ENCODE data around the gene GOLGA8M.
"Not testable (repeated sequence)": the region's sequence is repeated elsewhere in the genome, so short reads cannot be mapped to it uniquely, and the experiment has no call there.

GOLGA8M gene

GRCh38 chr15:28712270-28712669 lies at the start of gene GOLGA8M:
Gene GOLGA8M (minus strand): TSS chr15:28712421. CDS start chr15:28712323, 98 bp downstream.
- not testable (repeated sequence) for DNase-seq (ENCODE audit: low read depth in 2 of 2, low spot score in 1 of 2)

GRCh38 chr15:28742890-28743289 lies 30.7 kb upstream of the GOLGA8M start:
- DNase-seq (ENCODE audit: low read depth in 2 of 2, low spot score in 1 of 2) = not testable (repeated sequence)

- DNase-seq (ENCODE audit: low read depth in 2 of 2, low spot score in 1 of 2) = not testable (repeated sequence)
Measured at GRCh38 chr15:28738590-28739292, 26.5 kb upstream of the GOLGA8M start.

GRCh38 chr15:28738200-28738561 lies 26.0 kb upstream of the GOLGA8M start:
- not testable (repeated sequence) for DNase-seq (ENCODE audit: low read depth in 2 of 2, low spot score in 1 of 2)

- DNase-seq (ENCODE audit: low read depth in 2 of 2, low spot score in 1 of 2) = not testable (repeated sequence)
Measured at GRCh38 chr15:28737521-28738199, 25.4 kb upstream of the GOLGA8M start.

- not testable (repeated sequence) for DNase-seq (ENCODE audit: low read depth in 2 of 2, low spot score in 1 of 2)
Measured at GRCh38 chr15:28728061-28728460, 15.8 kb upstream of the GOLGA8M start.

GRCh38 chr15:28727026-28727425 lies 14.8 kb upstream of the GOLGA8M start:
- DNase-seq (ENCODE audit: low read depth in 2 of 2, low spot score in 1 of 2) = not testable (repeated sequence)

GRCh38 chr15:28726102-28726501 lies 13.9 kb upstream of the GOLGA8M start:
- no peak for DNase-seq (ENCODE audit: low read depth in 2 of 2, low spot score in 1 of 2)

GRCh38 chr15:28725556-28725955 lies 13.3 kb upstream of the GOLGA8M start:
- DNase-seq (ENCODE audit: low read depth in 2 of 2, low spot score in 1 of 2) = no peak

- DNase-seq (ENCODE audit: low read depth in 2 of 2, low spot score in 1 of 2) = not testable (repeated sequence)
Measured at GRCh38 chr15:28723986-28724385, 11.8 kb upstream of the GOLGA8M start.

- not testable (repeated sequence) for DNase-seq (ENCODE audit: low read depth in 2 of 2, low spot score in 1 of 2)
Measured at GRCh38 chr15:28719626-28720025, 7.4 kb upstream of the GOLGA8M start.

GRCh38 chr15:28718576-28718975 lies 6.4 kb upstream of the GOLGA8M start:
- not testable (repeated sequence) for DNase-seq (ENCODE audit: low read depth in 2 of 2, low spot score in 1 of 2)

- not testable (repeated sequence) for DNase-seq (ENCODE audit: low read depth in 2 of 2, low spot score in 1 of 2)
Measured at GRCh38 chr15:28714176-28714575, 2.0 kb upstream of the GOLGA8M start.

- not testable (repeated sequence) for DNase-seq (ENCODE audit: low read depth in 2 of 2, low spot score in 1 of 2)
Measured at GRCh38 chr15:28703927-28704326, 8.3 kb downstream of the GOLGA8M start.

GRCh38 chr15:28702427-28702826 lies 9.8 kb downstream of the GOLGA8M start:
- not testable (repeated sequence) for DNase-seq (ENCODE audit: low read depth in 2 of 2, low spot score in 1 of 2)

- not testable (repeated sequence) for DNase-seq (ENCODE audit: low read depth in 2 of 2, low spot score in 1 of 2)
Measured at GRCh38 chr15:28694006-28694751, 18.0 kb downstream of the GOLGA8M start.

GRCh38 chr15:28693021-28693420 lies 19.2 kb downstream of the GOLGA8M start:
- not testable (repeated sequence) for DNase-seq (ENCODE audit: low read depth in 2 of 2, low spot score in 1 of 2)

- DNase-seq (ENCODE audit: low read depth in 2 of 2, low spot score in 1 of 2) = not testable (repeated sequence)
Measured at GRCh38 chr15:28673533-28673932, 38.7 kb downstream of the GOLGA8M start.

- not testable (repeated sequence) for DNase-seq (ENCODE audit: low read depth in 2 of 2, low spot score in 1 of 2)
Measured at GRCh38 chr15:28672122-28672521, 40.1 kb downstream of the GOLGA8M start.

- DNase-seq (ENCODE audit: low read depth in 2 of 2, low spot score in 1 of 2) = not testable (repeated sequence)
Measured at GRCh38 chr15:28666402-28666801, 45.8 kb downstream of the GOLGA8M start.

GRCh38 chr15:28664575-28664974 lies 47.6 kb downstream of the GOLGA8M start:
- DNase-seq (ENCODE audit: low read depth in 2 of 2, low spot score in 1 of 2) = not testable (repeated sequence)

GRCh38 chr15:28663717-28664116 lies 48.5 kb downstream of the GOLGA8M start:
- not testable (repeated sequence) for DNase-seq (ENCODE audit: low read depth in 2 of 2, low spot score in 1 of 2)
